Subcutaneous adipose tissue (tissue), 4 donors: ENCODE measurements around the gene PDE1C. TPM values are rescaled to one million over a fixed set of nuclear protein-coding genes. Genes with fewer than 3 reads are reported as not detected.

ENCODE experiments used
- CTCF ChIP-seq: fragments of 450-650 bp; IDR thresholded peaks from one replicate; pipeline ENCODE4 v1.5.1; 2016; ENCODE audit warnings: low read depth, mild to moderate bottlenecking, control low read depth, antibody characterized with exemption, moderate library complexity
- total RNA-seq, 4 donors: library from RNA; depleted of rRNA; stranded (reverse); fragments of >200 nt; gene quantifications; one replicate each; pipeline ENCODE4 v1.1.0, GENCODE V29; 2016

The PDE1C gene
- total RNA-seq, 4 donors from 2014 or later = 1.3 to 6.1 (median 3.0) TPM

- no peak for TF ChIP-seq CTCF
Measured at GRCh38 chr7:31778296-31778695, 291.9 kb downstream of the PDE1C start.

- no peak for TF ChIP-seq CTCF
Measured at GRCh38 chr7:31776616-31777015, 293.6 kb downstream of the PDE1C start.

DNA sequence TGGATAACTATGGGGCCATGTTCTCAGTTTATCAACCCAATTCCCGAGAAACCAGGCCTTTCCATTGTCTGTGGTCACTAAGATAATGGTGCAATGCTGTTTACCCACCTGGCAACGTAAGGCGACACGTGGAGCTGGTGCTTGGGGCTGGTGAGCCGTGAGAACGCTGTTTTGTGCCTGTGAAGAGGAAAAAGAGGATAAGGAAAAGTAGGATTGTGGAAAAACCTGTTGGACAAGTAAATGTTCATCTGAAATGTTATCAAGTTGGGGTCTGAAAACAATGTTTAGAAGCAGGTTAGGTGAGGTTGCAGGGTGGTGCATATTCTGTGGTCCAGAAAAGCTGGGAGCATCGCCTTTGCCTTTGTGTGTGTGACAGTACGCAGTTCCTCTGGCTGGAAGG is 294.7 kb downstream of the PDE1C start:
- TF ChIP-seq CTCF = no peak

DNA sequence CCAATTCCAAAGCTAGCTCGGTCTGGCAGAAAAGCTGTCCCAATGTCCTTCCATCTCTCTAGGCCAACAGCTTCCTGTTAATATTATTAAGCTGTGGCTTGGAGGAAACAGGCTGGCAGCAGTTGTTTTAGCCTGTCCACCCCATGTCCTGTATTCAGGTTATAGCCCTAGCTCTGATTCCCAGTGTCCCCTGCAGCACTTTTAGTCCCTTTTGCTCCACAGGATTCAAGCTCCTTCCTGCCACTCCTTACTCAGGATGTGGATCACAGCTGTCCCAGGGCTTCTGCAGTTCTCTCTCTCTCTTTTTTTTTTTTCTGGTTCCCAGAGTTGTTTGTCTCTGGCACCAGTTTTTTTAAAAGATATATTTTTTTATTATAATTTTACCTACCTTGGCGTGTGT is 298.0 kb downstream of the PDE1C start:
- TF ChIP-seq CTCF = no peak

DNA sequence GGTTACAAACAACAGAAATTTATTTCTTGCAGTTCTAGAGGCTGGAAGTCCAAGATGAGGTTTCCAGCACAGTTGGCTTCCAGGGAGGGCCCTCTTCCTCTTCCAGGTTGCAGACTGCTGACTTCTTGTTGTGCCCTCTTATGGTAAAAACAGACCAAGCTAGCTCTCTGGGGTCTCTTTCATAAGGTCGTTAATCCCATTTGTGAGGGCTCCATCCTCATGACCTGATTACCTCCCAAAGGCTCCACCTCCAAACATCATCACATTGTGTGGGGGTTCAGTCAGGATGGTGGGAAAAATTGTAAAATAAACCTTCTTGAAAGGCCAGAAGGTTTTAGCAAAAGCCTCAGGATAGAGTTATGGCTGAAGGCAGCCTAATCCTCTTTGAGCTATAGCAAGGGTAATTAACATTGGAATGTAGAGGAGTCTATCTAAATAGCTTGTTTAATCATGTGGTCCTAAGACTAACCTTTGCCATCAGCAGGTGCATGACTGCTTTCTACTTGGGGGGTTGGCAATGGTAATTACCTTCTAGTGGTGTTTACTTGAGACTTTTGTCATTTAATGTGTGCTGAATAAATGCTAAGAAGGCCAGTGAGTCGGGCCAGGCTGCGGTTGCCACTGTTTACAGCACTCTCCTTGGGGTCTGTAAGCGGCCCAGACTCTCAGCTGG is 302.4 kb downstream of the PDE1C start:
- TF ChIP-seq CTCF = no peak

- no peak for TF ChIP-seq CTCF
Measured at GRCh38 chr7:31764462-31764861, 305.7 kb downstream of the PDE1C start.

DNA sequence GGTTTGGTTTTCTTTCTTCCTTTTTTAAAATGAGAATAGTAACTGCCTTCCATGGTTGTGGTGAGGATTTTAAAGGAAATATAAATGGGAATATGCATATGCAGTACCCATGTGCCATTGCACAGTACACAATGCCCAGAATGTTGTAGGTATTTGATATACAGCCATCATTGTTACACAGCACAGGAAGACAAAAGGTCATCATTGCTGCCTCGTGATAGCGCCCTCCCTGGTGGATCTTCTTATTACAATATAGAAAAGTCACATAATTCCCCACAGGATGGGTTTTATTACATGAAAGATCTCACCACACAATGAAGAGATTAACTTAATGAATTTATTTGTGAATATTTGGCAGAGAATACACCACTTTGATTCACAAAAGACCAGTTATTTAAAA is 306.7 kb downstream of the PDE1C start:
- no peak for TF ChIP-seq CTCF
